ENCODE measurements around the gene MYMK.

Gene MYMK

GRCh38 chr9:133542002-133542401 lies 17.2 kb upstream of the MYMK start:
- peaks cover 0 to 4% (median 0%) of the 10 kb centered on the region in 11 experiments; a peak in 1 of 22 replicates for H4K20me1 ChIP-seq
- no peak for TF ChIP-seq Cebpa-rat (IDR thresholded peaks at IDR 0.05)
- no peak overlapping the region for H3K9ac ChIP-seq
- no peak overlapping the region for H3K4me3 ChIP-seq
- peaks cover 15 to 30% (median 23%) of the 10 kb centered on the region in 11 experiments for H3K27me3 ChIP-seq
- no peaks in the 10 kb centered on the region for H3K36me3 ChIP-seq
- H3K4me2 ChIP-seq = no peak overlapping the region
- H3K4me1 ChIP-seq = peaks cover 25 to 43% (median 30%) of the 10 kb centered on the region in 10 experiments
- no peak overlapping the region for H3K27ac ChIP-seq
- no peaks in the 10 kb centered on the region for H3K9me3 ChIP-seq (replicated peaks in 1 of 11)

- peaks cover 16 to 30% (median 25%) of the 10 kb centered on the region in 11 experiments for H3K27me3 ChIP-seq
- no peaks in the 10 kb centered on the region; a peak in 1 of 22 replicates for H4K20me1 ChIP-seq
- H3K9me3 ChIP-seq (replicated peaks in 1 of 11) = no peaks in the 10 kb centered on the region
- peak overlapping the region in 9 of 11 experiments; percentile 49 to 77 (median 67); a peak in 18 of 22 replicates for H3K27ac ChIP-seq
- H3K9ac ChIP-seq = peak overlapping the region in 9 of 11 experiments; percentile 31 to 74 (median 62); a peak in 17 of 22 replicates
- H3K4me2 ChIP-seq = peak overlapping the region; percentile 77 to 94 (median 84)
- no peak for TF ChIP-seq Cebpa-rat (IDR thresholded peaks at IDR 0.05)
- H3K4me1 ChIP-seq = peaks cover 25 to 49% (median 36%) of the 10 kb centered on the region in 10 experiments
- peak overlapping the region; percentile 8 to 55 (median 22); a peak in 13 of 20 replicates for H3K4me3 ChIP-seq
- no peaks in the 10 kb centered on the region for H3K36me3 ChIP-seq
Measured at GRCh38 chr9:133540698-133541025, 15.9 kb upstream of the MYMK start.

DNA sequence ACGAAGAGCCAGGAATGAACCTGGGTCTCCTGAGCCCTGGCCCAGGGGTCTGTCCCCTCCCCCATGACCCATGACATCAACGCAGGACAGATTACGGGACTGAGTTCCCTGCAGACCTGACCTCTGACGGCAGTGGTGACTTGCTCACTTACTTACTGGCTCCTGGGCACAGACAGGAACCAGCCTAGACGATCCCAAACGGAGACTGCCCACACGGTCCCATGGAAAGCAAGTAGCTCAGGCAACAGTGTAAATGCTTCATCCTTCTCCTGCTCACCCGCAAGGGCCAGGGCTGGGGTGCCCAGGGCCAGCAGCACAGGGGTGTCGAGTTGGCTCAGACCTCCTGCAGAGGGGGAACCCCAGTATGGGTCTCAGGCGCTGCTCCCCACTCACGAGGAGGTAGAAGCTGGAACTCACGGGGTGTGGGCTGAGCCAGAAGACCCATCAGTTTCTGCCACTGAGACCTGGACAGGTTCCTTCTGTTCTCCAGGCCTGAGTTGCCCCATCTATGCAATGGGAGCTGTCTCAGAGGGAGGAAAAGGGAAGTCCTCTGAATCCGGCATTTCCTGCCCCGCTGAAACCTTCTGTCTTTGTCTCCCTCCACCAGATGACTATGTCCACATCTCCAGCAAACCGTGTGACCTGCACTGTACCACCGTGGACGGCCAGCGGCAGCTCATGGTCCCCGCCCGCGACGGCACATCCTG lies 15.4 kb upstream of the MYMK start:
- no peaks in the 10 kb centered on the region for H3K36me3 ChIP-seq
- H3K4me1 ChIP-seq = peaks cover 25 to 53% (median 40%) of the 10 kb centered on the region in 10 experiments
- no peaks in the 10 kb centered on the region for H4K20me1 ChIP-seq
- peak overlapping the region; percentile 77 to 94 (median 84) for H3K4me2 ChIP-seq
- peak overlapping the region; percentile 8 to 55 (median 29); a peak in 14 of 20 replicates for H3K4me3 ChIP-seq
- no peaks in the 10 kb centered on the region for H3K9me3 ChIP-seq (replicated peaks in 1 of 11)
- H3K9ac ChIP-seq = peak overlapping the region in 9 of 11 experiments; percentile 31 to 74 (median 62); a peak in 17 of 22 replicates
- peaks cover 20 to 32% (median 25%) of the 10 kb centered on the region in 11 experiments for H3K27me3 ChIP-seq
- TF ChIP-seq Cebpa-rat (IDR thresholded peaks at IDR 0.05) = peak in 4 of 11 experiments; percentile 44 to 54 (median 52); a peak in 5 of 22 replicates
- peak overlapping the region in 9 of 11 experiments; percentile 49 to 77 (median 67); a peak in 18 of 22 replicates for H3K27ac ChIP-seq

- peaks cover 20 to 42% (median 30%) of the 10 kb centered on the region in 11 experiments for H3K27me3 ChIP-seq
- H3K27ac ChIP-seq = peak overlapping the region in 8 of 11 experiments; percentile 34 to 77 (median 69); a peak in 13 of 22 replicates
- H3K9ac ChIP-seq = peak overlapping the region in 9 of 11 experiments; percentile 2 to 74 (median 58); a peak in 10 of 22 replicates
- H3K4me3 ChIP-seq = peak overlapping the region in 7 of 10 experiments; percentile 7 to 47 (median 34); a peak in 11 of 20 replicates
- H4K20me1 ChIP-seq = 0 out of 22 replicates have a peak, but pooled peaks cover 0 to 3% (median 0%) of the 10 kb centered on the region in 11 experiments
- no peaks in the 10 kb centered on the region for H3K9me3 ChIP-seq (replicated peaks in 1 of 11)
- TF ChIP-seq Cebpa-rat (IDR thresholded peaks at IDR 0.05) = no peak
- H3K4me2 ChIP-seq = peak overlapping the region; percentile 77 to 94 (median 84)
- peaks cover 33 to 60% (median 49%) of the 10 kb centered on the region in 10 experiments for H3K4me1 ChIP-seq
- H3K36me3 ChIP-seq = no peaks in the 10 kb centered on the region
Measured at GRCh38 chr9:133538851-133539833, 14.4 kb upstream of the MYMK start.

DNA sequence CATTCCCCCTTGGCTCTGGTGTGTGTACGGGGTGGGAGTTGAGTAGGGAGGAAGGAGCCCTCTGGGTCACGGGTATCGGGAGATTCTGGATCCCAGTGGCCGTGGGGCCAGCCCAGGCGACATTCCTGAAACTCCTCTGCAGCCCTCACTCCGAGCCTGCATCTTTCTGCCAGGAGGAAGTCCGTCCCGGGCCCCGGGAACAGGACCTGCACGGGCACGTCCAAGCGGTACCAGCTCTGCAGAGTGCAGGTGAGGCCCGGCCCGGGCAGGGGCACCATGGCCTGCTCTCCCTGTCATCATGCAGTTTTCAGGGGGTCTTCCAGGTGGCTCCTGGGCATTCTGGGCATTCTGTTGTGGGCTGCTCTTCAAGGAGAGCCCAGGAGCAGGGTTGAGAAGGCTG lies 13.4 kb upstream of the MYMK start:
- Histone ChIP-seq H3K4me1 (peaks cover 42 to 60% (median 58%) of the 10 kb centered on the region in 10 experiments), H3K36me3 (no peaks in the 10 kb centered on the region), H3K27ac (no peak overlapping the region), H3K9me3 (replicated peaks in 1 of 11) (no peaks in the 10 kb centered on the region), H4K20me1 (peaks cover 0 to 12% (median 0%) of the 10 kb centered on the region in 11 experiments; a peak in 2 of 22 replicates), H3K4me2 (peak overlapping the region in 4 of 11 experiments; percentile 77 to 90 (median 84); a peak in 1 of 22 replicates), H3K4me3 (no peak overlapping the region), H3K9ac (no peak overlapping the region), H3K27me3 (peaks cover 20 to 52% (median 30%) of the 10 kb centered on the region in 11 experiments)
- no peak for TF ChIP-seq Cebpa-rat (IDR thresholded peaks at IDR 0.05)

GRCh38 chr9:133537257-133537656 lies 12.5 kb upstream of the MYMK start:
- Histone ChIP-seq H3K4me2 (no peak overlapping the region), H3K9me3 (replicated peaks in 1 of 11) (no peaks in the 10 kb centered on the region), H3K36me3 (no peaks in the 10 kb centered on the region), H4K20me1 (peaks cover 0 to 18% (median 0%) of the 10 kb centered on the region in 11 experiments; a peak in 4 of 22 replicates), H3K9ac (no peak overlapping the region), H3K27ac (no peak overlapping the region), H3K4me3 (no peak overlapping the region), H3K4me1 (peaks cover 49 to 69% (median 67%) of the 10 kb centered on the region in 10 experiments), H3K27me3 (peaks cover 20 to 53% (median 30%) of the 10 kb centered on the region in 11 experiments)
- no peak for TF ChIP-seq Cebpa-rat (IDR thresholded peaks at IDR 0.05)

DNA sequence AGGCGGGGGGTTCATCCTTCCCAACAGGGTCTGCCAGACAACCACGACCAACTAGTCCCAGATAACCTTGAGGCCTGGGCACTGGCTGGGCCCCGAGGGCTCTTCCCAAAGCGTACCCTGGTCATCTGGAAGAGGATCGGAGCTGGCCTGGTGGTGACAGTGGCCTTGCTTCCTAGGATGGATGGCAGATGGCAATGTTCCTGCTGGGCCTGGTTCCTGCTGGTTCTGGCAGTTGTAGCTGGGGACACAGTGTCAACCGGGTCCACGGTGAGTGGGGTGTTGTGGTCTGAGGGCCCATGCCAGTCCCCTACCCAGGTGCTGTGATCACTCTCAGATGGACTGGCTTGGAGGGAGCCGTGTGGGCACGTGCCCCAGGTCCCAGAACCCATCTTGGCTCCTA lies 11.8 kb upstream of the MYMK start:
- Histone ChIP-seq H4K20me1 (peaks cover 0 to 20% (median 0%) of the 10 kb centered on the region in 11 experiments; a peak in 4 of 22 replicates), H3K27ac (no peak overlapping the region), H3K4me2 (peak overlapping the region in 1 of 11 experiments; percentile 26; a peak in 1 of 22 replicates), H3K4me1 (peaks cover 49 to 76% (median 74%) of the 10 kb centered on the region in 10 experiments), H3K9ac (no peak overlapping the region), H3K9me3 (replicated peaks in 1 of 11) (no peaks in the 10 kb centered on the region), H3K36me3 (no peaks in the 10 kb centered on the region), H3K4me3 (no peak overlapping the region), H3K27me3 (peaks cover 20 to 56% (median 30%) of the 10 kb centered on the region in 11 experiments)
- no peak for TF ChIP-seq Cebpa-rat (IDR thresholded peaks at IDR 0.05)

DNA sequence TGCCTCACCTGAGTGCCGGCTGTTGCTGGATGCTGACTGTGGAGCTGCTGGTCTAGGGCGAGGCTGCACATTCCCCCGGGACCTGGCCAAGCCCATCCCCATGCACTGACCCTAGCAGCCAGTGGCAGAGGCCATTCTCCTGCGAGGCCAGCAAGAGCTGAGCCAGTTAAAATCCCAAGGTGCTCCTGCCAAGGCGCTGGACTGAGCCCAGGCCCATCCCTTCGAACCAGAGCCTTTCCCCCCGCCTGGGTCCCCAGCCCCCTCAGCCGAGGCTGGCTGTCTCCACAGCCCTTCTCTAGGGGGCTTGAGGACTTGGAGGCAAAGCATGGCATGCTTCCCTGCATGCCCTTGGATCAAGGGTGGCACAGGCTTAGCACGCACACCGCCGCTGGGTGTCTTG lies 11.3 kb upstream of the MYMK start:
- H3K4me1 ChIP-seq = peaks cover 49 to 78% (median 74%) of the 10 kb centered on the region in 10 experiments
- H3K27ac ChIP-seq = no peak overlapping the region
- H3K27me3 ChIP-seq = peaks cover 20 to 60% (median 30%) of the 10 kb centered on the region in 11 experiments
- peaks cover 0 to 25% (median 0%) of the 10 kb centered on the region in 11 experiments; a peak in 4 of 22 replicates for H4K20me1 ChIP-seq
- no peak for TF ChIP-seq Cebpa-rat (IDR thresholded peaks at IDR 0.05)
- no peak overlapping the region for H3K4me3 ChIP-seq
- H3K36me3 ChIP-seq = no peaks in the 10 kb centered on the region
- no peaks in the 10 kb centered on the region for H3K9me3 ChIP-seq (replicated peaks in 1 of 11)
- H3K4me2 ChIP-seq = peak overlapping the region in 6 of 11 experiments; percentile 14 to 44 (median 34); a peak in 7 of 22 replicates
- H3K9ac ChIP-seq = no peak overlapping the region

Measured in BLaER1 treated with 17β-estradiol and CSF1 and Interleukin-3, amounts not matched to agents 10 nM and 100 nM (cell line).